Measurements from ENCODE around the gene SPATA45. TPM values are rescaled to one million over a fixed set of nuclear protein-coding genes. Genes with fewer than 3 reads are reported as not detected.

SPATA45 gene
- total RNA-seq, 1 experiment from 2014 or later = 0.68 TPM

DNA sequence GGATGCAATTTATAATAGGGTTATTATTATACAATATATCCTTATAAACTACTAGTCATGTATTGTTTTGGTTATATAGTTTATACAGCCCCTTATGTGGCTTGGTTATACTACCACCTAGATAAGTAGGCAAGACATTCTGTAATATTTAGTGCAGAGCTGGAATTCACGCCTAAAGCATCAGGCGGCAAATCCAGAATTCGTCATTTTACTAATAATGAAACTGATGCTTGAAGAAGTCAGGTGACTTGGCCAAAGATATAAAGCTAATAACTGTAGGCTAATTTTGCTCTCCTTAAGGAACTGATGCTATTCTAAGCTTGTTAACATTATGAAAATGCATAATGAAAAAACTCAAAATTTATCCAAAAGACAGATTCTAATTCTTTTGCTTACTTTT lies 66.7 kb downstream of the SPATA45 start:
- H3K27me3 Mint-ChIP-seq (ENCODE audit: low read depth) = no peaks in the 10 kb centered on the region

More for the DNA sequence above, 66.7 kb downstream of the SPATA45 start:
- Histone ChIP-seq H2AK5ac (ENCODE audit: insufficient read length, low read length) (no peak overlapping the region), H2BK12ac (ENCODE audit: insufficient read length, low read depth, low read length) (no peak overlapping the region), H3K4me2 (ENCODE audit: insufficient read depth, insufficient read length, low read length) (no peak overlapping the region), H3K14ac (ENCODE audit: insufficient read depth, low read length) (no peak overlapping the region), H4K91ac (ENCODE audit: insufficient read length, low read depth, low read length) (no peak overlapping the region), H2BK15ac (ENCODE audit: low read depth, low read length) (no peak overlapping the region), H3K9me3 (ENCODE audit: control insufficient read depth, low read depth, low read length) (no peaks in the 10 kb centered on the region), H2BK120ac (ENCODE audit: low read depth, low read length, poor library complexity, severe bottlenecking) (no peak overlapping the region), H4K8ac (replicated peaks; ENCODE audit: insufficient read length, low read depth, low read length) (no peak overlapping the region), H2AFZ (ENCODE audit: low read length) (no peak overlapping the region), H3K4ac (ENCODE audit: low read depth, low read length) (no peak overlapping the region), H3K4me1 (ENCODE audit: insufficient read depth, low read length) (no peaks in the 10 kb centered on the region), H3K27me3 (ENCODE audit: insufficient read depth, low read length) (no peaks in the 10 kb centered on the region), H3K79me2 (ENCODE audit: insufficient read depth, low read length) (no peaks in the 10 kb centered on the region), H3K23ac (ENCODE audit: insufficient read length, low read depth, low read length) (no peak overlapping the region), H2BK5ac (ENCODE audit: insufficient read length, low read length) (no peak overlapping the region), H3K9ac (ENCODE audit: extremely low read depth, insufficient read length, low read length) (no peak overlapping the region), H3K23me2 (ENCODE audit: insufficient read length, low read depth, low read length, poor library complexity, severe bottlenecking) (no peaks in the 10 kb centered on the region), H3T11ph (ENCODE audit: low read length) (no peak overlapping the region), H3K79me1 (ENCODE audit: insufficient read depth, low read depth, low read length, poor library complexity, severe bottlenecking) (no peaks in the 10 kb centered on the region), H3K18ac (ENCODE audit: insufficient read length, low read depth, low read length) (no peak overlapping the region), H4K20me1 (ENCODE audit: control insufficient read depth, insufficient read depth, insufficient read length) (no peaks in the 10 kb centered on the region), H3K27ac (ENCODE audit: insufficient read length, low read depth, low read length) (no peak overlapping the region), H3K56ac (ENCODE audit: insufficient read length, low read depth, low read length) (no peak overlapping the region), H4K5ac (ENCODE audit: insufficient read length, low read depth, low read length) (no peak overlapping the region), H2BK20ac (ENCODE audit: low read depth, low read length, poor library complexity, severe bottlenecking) (no peak overlapping the region)
- Mint-ChIP-seq H3K4me3 (no peak overlapping the region), H3K4me1 (no peaks in the 10 kb centered on the region), H3K9me3 (peaks cover 7 to 12% of the 10 kb centered on the region in 2 experiments), H3K36me3 (ENCODE audit: insufficient read depth in 1 of 3, low read depth in 3 of 3) (peaks cover 47 to 69% (median 68%) of the 10 kb centered on the region in 3 experiments), H3K27ac (no peak overlapping the region)
- no CpG with 5 or more reads among the region's 3 CpGs for WGBS (ENCODE audit: extremely low coverage, insufficient read length, low lambda C conversion rate)
- DNase-seq = no peak
- TF ChIP-seq, protein P1, sequence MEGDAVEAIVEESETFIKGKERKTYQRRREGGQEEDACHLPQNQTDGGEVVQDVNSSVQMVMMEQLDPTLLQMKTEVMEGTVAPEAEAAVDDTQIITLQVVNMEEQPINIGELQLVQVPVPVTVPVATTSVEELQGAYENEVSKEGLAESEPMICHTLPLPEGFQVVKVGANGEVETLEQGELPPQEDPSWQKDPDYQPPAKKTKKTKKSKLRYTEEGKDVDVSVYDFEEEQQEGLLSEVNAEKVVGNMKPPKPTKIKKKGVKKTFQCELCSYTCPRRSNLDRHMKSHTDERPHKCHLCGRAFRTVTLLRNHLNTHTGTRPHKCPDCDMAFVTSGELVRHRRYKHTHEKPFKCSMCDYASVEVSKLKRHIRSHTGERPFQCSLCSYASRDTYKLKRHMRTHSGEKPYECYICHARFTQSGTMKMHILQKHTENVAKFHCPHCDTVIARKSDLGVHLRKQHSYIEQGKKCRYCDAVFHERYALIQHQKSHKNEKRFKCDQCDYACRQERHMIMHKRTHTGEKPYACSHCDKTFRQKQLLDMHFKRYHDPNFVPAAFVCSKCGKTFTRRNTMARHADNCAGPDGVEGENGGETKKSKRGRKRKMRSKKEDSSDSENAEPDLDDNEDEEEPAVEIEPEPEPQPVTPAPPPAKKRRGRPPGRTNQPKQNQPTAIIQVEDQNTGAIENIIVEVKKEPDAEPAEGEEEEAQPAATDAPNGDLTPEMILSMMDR (conservative IDR thresholded peaks at IDR 0.05) = no peak

Other genes starting within 250 kb of the SPATA45 start
- 11.3 and 14.7 TPM in 2 replicates for gene ATF3, start 238.9 kb downstream of the SPATA45 start, total RNA-seq (2021)
- gene BATF3, start 147.8 kb downstream of the SPATA45 start, total RNA-seq (2021) = 2.1 and 2.2 TPM in 2 replicates
- gene NSL1, start 55.9 kb downstream of the SPATA45 start, total RNA-seq (2021) = 48.3 and 49.3 TPM in 2 replicates
- 13.8 and 14.2 TPM in 2 replicates for gene TATDN3, start 55.8 kb downstream of the SPATA45 start, total RNA-seq (2021)
- 53.6 and 55.2 TPM in 2 replicates for gene FLVCR1, start 10.6 kb upstream of the SPATA45 start, total RNA-seq (2021)
- 76.1 and 79.5 TPM in 2 replicates for gene VASH2, start 102.9 kb upstream of the SPATA45 start, total RNA-seq (2021)
- gene ANGEL2, start 168.2 kb upstream of the SPATA45 start, total RNA-seq (2021) = 42.4 and 47.8 TPM in 2 replicates
- 15.9 and 16.9 TPM in 2 replicates for gene RPS6KC1, start 203.6 kb upstream of the SPATA45 start, total RNA-seq (2021)